Measurements from ENCODE around the gene LCN10.

The LCN10 gene

DNA sequence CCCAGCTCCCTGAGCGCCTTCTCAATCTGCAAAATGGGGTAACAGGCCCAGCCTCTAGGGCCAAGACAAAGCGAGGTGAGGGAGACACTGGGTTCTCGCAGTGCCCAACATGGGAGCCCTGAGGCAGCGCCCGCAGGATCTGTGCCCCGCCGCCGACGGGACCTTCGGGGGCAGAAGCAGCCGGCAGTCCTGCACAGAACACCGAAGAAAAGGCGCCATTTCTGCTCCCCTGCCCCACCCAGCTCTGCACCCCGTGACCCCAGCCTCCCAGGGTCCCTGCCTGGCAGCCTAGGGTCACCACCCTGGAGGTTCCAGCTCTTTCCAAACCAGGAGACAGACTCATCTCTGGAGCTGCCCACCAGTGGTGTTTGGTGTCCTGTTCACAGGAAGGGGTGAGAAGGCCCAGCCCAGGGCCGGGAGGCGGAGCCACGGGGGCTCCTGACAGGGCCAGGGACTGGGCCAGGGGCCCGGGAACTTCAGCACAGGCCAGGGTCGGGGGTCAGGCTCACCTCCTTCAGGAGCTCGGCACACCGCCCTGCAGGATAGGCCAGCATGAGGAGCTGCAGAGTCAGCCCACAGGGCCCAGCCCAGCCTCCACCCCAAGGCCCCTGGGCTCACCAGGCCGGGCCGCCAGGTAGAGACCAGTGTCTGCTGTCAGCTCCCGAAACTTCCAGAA is 12.0 kb upstream of the LCN10 start:
- DNase-seq (ENCODE audit: low read depth in 2 of 2): no peak

DNA sequence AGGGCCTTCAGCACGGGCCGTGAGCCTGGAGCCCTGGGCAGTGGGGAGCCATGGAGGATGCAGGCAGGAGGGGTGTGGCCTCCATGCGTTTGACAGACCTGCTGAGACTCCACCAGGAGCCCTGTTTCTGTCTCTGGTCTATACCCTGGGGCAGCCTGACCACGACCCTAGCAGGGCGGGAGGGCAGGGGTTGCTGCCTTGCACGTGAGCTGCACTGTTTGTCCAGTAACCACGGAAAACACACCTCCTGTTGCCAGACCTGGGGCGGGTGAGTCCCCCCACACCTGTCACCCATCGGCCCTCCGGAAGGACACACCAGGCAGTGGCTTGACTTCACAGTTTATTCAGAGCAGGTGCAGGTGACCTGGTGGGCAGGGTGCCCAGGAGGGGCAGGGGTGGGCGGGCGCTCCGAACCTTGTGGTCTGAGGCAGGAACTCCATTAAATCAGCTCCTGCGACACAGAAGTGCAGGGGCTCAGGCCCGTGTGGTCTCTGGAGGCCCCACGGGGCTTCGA is 11.4 kb upstream of the LCN10 start:
- no peak for DNase-seq (ENCODE audit: low read depth in 2 of 2)

DNA sequence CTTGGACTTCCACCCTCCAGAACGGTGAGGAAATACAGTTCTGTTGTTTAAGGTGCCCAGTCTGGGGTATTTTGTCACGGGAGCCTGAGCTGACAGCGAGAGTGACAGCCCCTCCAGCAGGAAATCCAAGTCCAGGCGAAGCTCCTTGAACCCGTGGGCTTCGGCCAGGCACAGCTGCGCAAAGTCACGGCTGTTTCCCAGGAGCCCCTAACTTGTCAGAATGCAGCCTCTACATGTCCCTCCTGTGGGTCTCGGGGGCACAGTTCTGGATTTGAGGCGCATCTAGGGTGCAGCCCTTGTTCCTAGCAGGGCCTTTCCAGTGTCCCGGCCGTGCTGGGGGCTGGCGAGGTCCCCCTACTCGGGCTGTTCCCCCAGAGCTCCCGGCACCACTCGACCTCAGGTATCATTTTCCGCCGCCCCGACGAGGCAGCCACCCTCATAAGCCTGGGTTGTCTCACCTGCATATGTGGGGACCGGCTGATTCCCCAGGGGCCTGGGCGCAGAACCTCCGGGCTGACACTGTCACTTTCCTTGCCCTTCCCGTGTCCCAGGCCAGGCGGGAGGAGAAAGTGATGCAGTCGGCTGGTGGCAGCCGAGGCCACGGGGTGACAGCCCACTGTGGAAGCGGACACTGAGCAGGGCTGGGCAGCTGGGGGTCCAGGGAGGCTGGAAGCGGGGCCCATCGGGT is 10.8 kb upstream of the LCN10 start:
- no peak for DNase-seq (ENCODE audit: low read depth in 2 of 2)

DNA sequence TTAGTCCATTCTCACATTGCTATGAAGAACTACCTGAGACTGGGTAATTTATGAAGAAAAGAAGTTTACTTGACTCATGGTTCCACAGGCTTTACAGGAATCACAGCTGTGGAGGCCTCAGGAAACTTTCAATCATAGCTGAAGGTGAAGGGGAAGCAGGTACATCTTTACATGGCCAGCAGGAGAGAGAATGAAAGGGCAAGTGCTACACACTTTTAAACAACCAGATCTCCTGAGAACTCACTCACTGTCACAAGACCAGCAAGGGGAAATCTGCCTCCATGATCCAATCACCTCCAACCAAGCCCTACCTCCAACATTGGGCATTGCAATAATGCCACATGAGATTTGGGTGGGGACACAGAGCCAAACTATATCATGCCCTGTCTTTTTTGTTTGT is 9.1 kb upstream of the LCN10 start:
- DNase-seq (ENCODE audit: low read depth in 2 of 2): no peak

DNA sequence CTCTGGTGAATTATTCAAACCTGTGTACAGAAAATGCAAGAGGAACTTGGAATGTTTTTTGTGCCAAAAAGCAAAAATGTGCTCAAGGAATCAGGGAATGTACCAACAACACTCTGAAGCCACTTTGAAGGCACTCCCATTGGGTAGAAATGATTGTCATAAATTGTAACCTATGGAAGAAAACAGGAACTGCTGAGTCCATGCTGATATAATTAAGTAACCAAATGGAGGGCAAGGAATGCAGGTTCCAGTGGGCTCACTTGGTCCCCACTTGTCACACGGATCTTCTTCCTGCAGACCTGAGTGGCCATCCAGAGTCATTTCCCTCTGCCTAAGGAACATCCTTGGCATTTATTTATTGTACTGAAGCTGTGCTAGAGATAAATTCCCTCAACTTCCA is 8.5 kb upstream of the LCN10 start:
- DNase-seq (ENCODE audit: low read depth in 2 of 2): no peak

DNA sequence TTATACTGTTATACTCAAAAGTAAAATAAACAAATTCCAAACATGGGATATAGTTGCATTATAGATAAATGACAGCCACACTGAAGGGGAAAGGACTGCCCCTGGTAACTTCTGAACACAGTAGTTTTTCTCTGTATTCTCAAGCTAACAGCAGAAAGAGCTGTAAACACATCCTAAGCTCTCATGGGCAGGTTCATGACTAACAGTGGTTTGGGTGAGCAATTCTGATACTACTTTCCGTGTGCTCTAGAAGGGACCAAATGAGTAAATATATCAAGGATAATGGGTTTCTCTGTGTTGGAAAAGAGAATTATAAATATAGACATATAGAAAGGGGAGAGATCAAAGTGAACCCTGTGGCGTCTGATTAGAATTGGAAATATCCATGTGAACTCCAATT is 7.8 kb upstream of the LCN10 start:
- DNase-seq (ENCODE audit: low read depth in 2 of 2): no peak

DNA sequence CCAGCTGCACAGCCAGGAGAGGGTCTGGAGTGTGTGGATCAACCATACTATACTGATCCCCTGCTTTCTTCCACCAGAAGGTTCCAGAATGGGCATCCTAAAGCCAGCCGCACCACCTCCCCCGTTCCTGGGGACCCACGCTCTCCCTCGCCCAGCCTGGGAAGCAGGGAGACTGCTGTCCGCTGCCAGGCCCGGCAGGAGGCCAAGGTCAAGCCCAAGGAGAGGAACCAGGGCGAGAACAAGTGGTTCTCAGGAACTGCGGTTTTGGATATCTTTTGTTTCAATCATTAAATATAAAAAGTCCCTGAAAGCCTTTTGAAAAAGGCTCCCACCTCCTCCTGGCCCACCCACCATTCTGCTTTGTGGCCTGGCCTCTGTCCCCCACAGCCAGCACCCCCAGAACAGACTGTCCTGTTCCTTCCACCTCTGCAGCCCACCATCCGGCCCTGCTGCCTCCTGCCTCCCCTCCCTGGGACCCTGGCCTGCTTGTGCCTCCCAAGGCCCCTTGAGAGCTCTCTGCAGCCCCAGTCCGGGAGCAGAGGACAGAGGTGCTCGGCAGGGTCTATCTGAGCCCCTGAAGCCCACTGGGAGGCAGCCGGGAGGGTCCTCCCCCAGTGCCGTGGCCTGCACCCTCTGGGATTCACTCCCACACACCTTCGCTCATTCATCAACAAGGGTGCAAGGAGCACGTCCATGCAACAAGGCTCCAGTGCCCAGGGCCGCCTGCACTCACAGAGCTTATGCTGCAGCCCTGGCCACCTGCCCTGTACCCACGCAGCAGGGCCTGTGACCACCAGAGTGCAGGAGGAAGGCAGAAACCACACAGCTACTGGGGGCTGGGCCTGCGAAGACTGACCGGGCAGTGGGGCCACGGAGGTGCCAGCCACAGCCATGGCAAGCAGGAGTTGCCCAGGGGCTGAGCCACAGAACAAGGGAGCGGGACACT is 6.2 kb upstream of the LCN10 start:
- DNase-seq (ENCODE audit: low read depth in 2 of 2): no peak

DNA sequence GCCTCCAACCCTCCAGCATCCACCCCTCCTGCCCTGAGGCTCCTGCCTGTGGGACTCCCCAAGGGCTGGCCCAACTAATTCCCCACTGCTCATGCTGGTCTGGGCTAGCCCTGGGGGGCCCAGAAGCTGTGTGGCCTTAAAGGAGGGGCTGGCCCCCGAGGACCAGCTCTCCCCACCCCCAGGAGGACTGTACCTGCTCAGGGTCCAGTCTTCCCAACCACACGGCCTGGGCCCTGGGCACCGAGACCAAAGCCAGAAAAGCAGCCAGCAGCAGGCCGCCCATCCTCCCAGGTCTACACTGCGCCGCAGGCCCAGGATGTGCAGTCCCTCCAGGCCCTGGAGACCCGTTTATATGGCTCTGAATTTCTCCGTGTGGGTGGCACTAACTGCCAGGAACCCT is 5.5 kb upstream of the LCN10 start, which contains the start of gene LCN6:
Gene LCN6, minus strand, starts transcription at position 325 of the 400 bp plus-strand sequence. Its CDS starts 42 bp downstream, at position 283.
- no peak for DNase-seq (ENCODE audit: low read depth in 2 of 2)

DNA sequence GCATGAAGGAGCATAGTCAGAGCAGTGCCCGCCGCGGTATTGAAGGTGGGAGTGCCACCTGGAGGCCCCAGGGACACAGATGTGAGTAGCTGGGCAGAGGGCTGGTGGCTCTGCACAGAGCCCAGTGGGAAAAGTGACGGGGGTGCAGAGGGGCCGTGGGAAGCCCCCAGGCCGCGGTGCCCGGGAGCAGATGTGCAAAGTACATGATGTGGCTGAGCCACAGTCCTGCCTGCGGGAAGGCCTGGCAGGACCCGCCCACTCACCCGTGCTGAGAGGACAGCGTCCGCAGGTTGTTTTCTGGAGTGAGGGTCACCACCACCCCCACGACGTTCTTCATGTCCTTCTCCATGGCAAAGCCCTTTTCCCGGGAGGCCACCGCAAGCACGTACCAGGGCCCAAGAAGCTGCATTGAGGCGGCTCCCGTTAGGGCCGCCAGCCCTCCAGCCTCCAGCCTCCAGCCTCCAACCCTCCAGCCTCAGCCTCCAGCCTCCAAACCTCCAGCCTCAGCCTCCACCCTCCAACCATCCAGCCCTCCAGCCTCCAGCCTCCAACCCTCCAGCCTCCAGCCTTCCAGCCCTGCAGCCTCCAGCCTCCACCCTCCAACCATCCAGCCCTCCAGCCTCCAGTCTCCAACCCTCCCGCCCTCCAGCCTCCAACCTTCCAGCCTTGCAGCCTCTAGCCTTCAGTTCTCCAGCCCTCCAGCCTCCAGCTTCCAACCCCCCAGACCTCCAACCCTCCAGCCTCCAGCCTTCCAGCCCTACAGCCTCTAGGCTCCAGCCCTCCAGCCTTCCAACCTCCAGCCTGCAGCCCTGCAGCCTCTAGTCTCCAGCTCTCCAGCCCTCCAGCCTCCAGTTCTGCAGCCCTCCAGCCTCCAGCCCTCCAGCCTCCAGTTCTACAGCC is 4.7 kb upstream of the LCN10 start:
- no peak for DNase-seq (ENCODE audit: low read depth in 2 of 2)

DNA sequence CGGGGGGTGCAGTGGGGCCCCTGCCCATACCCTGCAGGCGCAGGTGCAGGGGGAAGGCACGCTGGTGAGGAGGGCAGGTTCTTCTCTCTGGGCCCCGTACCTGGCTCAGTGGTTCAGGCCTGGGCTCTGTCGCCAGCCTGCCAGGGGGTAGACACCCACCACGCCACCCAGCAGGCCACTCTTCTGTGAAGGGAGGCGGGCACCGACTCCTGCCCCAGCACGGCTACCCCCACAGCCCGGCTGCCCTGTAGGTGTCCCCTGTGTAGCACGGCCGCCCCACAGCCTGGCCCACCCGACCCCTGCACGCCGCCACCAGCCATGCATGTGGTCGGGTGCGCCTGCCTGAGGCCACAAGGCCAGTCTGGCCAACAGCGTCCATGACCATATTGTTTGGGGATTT is 3.9 kb upstream of the LCN10 start:
- no peak for DNase-seq (ENCODE audit: low read depth in 2 of 2)

DNA sequence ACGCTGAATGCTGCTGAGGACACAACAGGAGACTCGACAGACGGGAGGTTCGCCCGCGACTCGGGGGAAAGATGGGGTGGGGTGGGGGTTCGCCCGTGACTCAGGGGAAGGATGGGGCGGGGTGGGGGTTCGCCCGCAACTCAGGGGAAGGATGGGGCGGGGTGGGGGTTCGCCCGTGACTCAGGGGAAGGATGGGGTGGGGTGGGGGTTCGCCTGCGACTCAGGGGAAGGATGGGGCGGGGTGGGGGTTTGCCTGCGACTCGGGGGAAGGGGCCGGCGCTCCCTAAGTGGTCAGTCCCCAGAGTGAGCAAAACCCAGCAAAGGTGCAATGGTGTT is 3.4 kb upstream of the LCN10 start:
- DNase-seq (ENCODE audit: low read depth in 2 of 2): no peak

DNA sequence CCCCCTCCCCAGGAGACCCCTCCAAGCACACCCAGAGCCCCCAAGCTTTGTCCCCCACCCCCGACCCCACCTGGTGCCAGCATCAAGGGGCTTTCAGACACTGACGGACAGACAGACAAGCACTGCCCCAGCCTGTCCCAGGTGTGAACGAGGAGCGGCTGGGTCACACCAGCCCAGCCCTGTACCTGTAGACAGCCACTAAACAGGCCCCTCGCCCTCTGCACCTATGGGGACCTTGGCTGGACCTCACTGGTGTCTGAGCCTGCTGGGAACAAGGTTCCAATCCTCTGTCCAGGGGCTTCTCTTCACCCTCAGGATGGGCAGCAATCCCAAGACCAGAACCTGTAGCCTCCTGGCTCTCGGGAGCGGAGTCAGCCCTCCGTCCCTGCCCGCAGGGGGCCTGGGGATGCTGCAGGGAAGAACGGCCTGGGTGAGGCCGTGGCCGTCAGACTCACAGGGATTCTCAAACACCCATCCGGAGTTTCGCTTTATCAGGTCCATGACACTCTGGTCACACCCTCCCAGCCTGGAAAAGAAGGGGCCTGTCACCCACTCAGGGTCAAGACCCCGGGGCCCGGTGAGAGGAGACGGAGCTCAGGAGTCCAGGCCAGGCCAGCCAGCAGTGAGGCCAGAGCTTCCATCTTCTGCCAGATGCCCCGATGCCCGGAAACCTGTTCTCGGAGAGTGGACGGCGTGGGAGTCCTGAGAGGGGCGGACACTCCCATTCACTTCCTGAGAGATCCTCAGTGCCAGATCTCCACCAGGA is 2.8 kb upstream of the LCN10 start:
- DNase-seq (ENCODE audit: low read depth in 2 of 2): no peak

DNA sequence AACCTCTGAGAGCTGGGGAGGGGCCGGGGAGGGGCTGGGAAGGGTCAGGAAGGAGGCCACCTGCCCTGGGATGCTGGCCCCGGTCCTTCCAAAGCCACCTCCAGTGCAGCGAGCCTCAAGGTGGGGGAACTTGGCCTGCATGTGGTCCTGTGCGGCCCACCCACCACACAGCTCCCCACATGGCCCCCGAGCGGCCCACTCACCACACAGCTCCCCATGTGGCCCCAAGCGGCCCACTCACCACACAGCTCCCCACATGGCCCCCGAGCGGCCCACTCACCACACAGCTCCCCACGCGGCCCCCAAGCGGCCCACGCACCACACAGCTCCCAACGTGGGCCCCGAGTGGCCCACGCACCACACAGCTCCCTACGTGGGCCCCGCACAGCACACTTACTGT is 2.0 kb upstream of the LCN10 start:
- DNase-seq (ENCODE audit: low read depth in 2 of 2): no peak

DNA sequence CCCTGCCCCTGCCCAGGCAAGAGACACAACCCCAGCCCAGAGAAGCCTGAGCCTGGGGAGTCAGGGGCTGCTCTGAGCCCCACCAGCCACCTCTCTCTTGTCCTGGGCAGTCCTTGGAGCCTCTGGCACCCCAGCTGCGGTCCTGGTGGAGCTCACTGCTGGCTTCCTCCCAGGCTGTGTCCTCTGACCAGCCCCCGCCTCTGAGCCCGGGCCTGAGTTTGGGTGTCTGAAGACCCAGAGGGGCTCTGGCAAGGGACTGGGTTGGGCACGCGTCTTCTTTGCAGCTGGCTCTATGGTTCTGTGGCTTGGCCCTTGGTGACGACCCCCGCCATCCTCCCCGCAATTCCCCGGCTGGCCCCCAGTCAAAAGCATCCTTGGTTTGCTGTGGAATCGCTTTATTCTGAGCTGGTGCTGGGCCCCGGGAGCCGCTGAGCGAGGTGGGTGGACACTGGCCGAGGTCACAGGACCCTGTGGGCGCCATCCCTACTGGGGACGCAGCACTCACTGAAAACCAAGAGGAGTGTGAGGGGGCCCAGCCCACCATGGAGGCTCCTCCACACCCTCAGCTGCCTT is 985 bp upstream of the LCN10 start:
- no peak for DNase-seq (ENCODE audit: low read depth in 2 of 2)

DNA sequence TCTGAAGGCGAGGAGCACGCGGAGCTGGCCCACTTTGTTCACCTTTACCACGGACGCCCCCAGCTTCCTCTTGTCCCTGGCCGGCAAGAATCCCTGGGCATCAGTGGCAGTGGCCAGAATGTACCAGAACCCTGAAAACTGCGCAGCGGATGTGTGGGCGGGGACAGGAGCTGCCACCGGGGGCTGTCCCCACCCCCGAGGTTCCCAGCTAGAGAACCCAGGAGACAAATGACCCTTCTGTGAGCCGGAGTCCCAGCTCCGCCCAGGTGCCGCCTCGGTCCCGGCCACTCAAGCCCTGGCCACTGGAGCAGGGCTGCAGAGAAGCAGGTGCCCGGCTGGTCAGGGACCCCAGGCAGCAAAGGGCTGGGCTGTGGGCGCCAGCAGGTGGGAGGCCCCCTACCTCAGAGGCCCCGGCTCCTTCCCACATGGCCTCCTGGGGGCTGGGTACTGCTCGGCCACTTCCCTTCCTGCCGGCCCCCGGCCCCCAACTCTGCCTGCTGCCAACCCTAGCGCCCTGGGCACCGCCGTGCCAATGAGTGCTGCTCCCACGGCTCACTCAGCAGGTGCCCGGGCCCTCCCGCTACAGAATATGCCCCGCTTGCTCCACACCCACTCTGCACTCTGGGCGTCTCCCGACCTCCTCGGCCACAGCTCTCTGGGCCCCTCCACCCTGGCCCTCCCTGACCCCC is 713 bp downstream of the LCN10 start:
- DNase-seq (ENCODE audit: low read depth in 2 of 2): peak in 1 of 2 donors; percentile 30

DNA sequence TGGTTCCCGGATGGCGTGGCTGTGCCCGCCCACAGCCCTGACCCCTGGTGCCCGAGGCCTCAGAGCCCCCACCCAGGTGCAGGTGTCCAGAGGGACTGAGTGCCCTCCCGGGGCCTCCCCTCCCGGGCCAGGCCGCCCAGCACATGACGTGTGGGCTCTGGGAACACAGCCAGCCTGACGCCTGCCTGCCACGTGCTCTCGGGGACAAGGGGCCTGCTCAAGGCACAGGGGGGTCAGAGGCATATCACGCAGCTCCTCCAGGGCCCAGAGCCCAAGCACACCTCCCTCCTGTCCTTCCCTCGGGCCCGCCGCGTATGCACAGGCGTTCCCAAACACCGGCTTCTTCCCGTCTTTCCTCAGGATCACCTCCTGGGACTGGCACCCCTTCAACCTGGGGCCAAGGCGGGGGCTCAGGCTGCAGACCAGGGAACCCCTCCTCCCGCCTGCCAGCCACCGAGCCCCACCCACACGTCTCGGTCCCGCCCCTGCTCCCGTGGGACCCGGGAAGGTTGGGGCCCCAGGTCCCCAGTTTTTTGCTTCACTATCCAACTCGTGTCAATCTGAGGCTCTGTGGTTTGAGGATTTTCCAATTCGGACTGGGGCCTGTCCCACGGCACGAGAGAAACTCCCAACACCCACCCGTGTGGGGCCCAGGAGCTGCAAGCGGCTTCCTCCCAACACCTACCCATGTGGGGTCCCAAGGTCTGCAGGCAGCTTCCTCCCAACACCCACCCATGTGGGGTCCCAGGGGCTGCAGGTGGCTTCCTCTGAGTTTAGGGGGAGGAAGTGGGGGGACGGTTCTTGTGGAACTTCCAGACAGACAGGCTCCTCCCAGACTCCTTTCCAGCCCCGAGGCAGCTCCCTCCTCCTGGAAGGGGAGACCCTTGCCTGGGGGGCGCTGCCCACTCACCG is 1.5 kb downstream of the LCN10 start:
- no peak for DNase-seq (ENCODE audit: low read depth in 2 of 2)

DNA sequence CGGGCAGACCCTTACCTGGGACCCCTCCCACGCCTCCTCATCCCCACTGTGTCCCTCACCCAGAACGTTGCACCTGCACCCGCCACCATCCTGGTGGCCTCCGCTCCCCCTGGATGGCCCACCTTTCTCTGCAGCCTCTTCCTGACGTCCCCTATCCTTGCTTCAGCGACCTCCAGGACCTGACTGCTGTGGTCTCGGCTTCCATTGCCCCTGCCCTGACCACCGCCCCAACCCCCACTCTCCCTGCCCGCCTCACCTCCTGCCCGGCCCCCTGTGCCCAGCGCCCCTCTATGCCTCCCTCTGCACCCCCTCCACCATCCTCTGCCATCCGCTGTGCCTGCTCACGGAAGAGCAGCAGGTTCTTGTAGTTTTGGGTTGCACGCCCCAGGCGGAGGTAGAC is 2.2 kb downstream of the LCN10 start:
- no peak for DNase-seq (ENCODE audit: low read depth in 2 of 2)

DNA sequence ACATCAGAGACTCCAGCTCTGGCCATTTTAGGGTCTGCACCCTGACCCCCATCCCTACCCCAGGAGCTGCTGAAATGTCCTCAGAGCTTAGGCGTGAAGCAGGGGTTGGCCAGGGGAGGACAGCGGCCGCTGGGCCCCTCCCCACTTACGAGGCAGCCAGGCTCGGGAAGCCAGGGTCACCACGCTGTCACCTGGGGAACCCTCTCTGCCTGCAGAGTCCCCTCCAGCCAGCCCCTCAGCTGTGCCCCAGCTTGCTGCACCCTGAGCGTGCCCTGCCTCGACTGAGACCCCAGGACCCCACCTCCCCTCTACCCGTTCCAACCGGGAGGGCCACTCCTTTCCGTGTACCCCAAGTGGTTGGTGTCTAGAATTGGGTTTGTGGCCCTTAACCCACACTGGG is 2.7 kb downstream of the LCN10 start:
- no peak for DNase-seq (ENCODE audit: low read depth in 2 of 2)

DNA sequence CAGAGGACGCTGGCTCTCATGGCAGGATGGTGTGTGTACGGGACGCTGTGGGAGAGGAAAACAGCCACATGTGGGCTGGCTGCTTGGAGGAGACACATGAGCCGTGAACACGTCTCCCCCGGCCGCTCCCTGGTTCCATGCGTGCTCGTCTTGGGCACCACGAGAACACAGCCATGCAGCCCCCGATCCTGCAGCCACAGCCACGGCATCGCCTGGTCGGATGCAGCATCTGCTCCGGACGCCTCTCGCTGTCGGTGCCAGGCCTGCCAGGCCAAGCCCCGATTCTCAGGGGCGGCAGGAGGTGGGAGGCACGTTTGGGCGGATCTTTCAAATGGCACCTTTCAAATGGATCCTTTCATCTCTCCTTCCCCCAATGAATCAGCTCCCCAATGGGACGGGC is 3.2 kb downstream of the LCN10 start:
- DNase-seq (ENCODE audit: low read depth in 2 of 2): no peak

Measured in stimulated activated CD4-positive, alpha-beta T cell treated with anti-CD3 and anti-CD28 coated beads, Interleukin-4, amount 100 ng/mL, for 48 hours (primary cell).